Measurements from ENCODE around the gene SYT9. TPM values are rescaled to one million over a fixed set of nuclear protein-coding genes. Genes with fewer than 3 reads are reported as not detected.
"Not testable (repeated sequence)": the region's sequence is repeated elsewhere in the genome, so short reads cannot be mapped to it uniquely, and the experiment has no call there.

Gene SYT9
- total RNA-seq, 1 donor from 2014 or later = 1.0 TPM

DNA sequence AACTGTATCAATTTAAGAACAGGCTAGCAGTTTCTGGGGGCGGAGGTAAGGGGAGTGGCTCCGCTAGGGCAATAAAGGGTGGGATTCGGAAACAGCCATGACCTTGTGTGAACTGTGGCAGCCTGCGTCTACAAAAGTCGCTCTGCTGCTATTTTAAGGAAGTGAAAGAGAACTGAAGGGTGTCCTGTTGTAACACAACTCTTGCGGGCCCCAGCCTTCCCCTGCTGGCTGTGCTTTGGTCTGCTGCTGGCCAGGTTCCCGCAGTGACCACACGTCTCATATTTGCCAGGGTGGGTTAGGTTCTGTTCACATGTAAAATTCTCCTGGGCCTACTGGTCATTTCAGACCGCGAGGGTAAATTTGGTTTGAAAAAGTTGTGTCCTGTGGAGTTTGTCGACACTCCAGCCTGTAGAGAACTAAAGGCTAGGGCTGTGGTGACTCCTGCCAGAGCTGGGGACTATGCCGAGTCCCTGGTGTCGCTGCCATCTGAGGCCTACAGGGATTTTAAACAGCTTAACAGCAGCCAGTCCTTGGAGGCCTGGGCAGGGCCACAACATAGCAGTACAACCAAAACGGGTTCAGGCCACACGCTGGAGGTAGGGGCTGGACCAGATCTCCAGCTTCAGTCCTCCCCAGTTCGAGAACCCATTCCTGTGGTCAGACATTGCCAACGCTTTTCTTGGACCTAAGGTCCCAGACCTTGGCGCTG lies 261.0 kb downstream of the SYT9 start:
- no peak for DNase-seq (ENCODE audit: low read depth)
- Histone ChIP-seq H3K27me3 (ENCODE audit: control insufficient read depth, insufficient read depth, low read length) (peaks cover 11% of the 10 kb centered on the region), H3K4me3 (ENCODE audit: low read depth, low read length) (peak overlapping the region; percentile 78), H3K36me3 (ENCODE audit: control insufficient read depth, insufficient read depth, low read length) (no peaks in the 10 kb centered on the region)
- TF ChIP-seq, protein P1, sequence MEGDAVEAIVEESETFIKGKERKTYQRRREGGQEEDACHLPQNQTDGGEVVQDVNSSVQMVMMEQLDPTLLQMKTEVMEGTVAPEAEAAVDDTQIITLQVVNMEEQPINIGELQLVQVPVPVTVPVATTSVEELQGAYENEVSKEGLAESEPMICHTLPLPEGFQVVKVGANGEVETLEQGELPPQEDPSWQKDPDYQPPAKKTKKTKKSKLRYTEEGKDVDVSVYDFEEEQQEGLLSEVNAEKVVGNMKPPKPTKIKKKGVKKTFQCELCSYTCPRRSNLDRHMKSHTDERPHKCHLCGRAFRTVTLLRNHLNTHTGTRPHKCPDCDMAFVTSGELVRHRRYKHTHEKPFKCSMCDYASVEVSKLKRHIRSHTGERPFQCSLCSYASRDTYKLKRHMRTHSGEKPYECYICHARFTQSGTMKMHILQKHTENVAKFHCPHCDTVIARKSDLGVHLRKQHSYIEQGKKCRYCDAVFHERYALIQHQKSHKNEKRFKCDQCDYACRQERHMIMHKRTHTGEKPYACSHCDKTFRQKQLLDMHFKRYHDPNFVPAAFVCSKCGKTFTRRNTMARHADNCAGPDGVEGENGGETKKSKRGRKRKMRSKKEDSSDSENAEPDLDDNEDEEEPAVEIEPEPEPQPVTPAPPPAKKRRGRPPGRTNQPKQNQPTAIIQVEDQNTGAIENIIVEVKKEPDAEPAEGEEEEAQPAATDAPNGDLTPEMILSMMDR (IDR thresholded peaks at IDR 0.05; ENCODE audit: insufficient read depth, low read length, poor library complexity, severe bottlenecking) = no peak

DNA sequence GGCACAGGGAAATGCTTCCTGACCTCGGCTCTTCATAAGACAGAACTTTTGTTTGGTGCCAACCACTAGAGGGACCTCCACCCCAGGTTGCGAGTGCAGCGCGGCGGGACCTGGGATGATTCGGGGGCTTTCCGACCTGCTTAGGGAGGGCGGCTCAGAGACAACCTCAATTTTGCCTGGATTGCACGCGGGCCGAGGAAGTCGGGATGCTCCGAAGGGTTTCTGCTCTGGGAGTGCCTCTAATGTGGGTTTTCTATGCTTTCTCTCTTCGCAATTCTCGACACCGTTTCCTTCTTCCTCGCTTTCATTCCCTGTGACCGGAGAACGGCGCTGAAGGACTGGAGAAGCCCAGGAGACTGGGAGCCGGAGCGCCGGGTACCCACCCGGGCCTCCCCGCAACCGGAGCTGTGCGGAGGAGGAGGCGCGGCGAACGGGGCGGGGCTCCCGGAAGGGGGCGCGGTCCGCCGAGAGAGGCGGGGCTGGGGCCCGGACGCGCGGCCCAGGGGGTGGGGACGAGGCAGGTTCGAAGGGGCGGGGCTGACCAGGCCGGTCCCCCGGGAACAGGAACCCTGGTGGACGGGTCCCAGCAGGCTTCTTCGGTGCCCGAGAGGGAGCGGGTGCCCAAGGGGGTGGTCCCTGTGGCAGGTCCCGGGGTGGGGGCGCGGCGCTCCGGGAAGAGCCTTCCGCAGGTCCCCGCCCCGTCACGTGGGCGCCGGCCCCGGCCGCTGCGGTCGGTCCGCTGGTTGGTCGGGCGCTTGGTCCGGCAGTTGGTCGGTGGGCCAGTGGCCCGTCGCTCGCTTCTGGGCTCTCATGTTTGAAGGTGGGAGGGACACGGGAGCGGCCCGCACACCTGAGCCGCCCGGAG lies 261.8 kb downstream of the SYT9 start, which contains the start of gene PPFIBP2:
Gene PPFIBP2, plus strand, starts transcription at position 766 of the 865 bp plus-strand sequence. CDS start 35,477 bp downstream, outside the sequence.
- TF ChIP-seq, protein P1 (IDR thresholded peaks at IDR 0.05; ENCODE audit: insufficient read depth, low read length, poor library complexity, severe bottlenecking) = peak; percentile 82
- Histone ChIP-seq H3K27me3 (ENCODE audit: control insufficient read depth, insufficient read depth, low read length) (peaks cover 11% of the 10 kb centered on the region), H3K4me3 (ENCODE audit: low read depth, low read length) (peak within 1 kb of the TSS; percentile 78), H3K36me3 (ENCODE audit: control insufficient read depth, insufficient read depth, low read length) (no peaks in the 10 kb centered on the region)
- DNase-seq (ENCODE audit: low read depth) = no peak

GRCh38 chr11:7514099-7514591 lies 262.4 kb downstream of the SYT9 start:
- no peak for DNase-seq (ENCODE audit: low read depth)
- TF ChIP-seq, protein P1 (IDR thresholded peaks at IDR 0.05; ENCODE audit: insufficient read depth, low read length, poor library complexity, severe bottlenecking) = no peak
- peak overlapping the region; percentile 78 for H3K4me3 ChIP-seq (ENCODE audit: low read depth, low read length)
- H3K27me3 ChIP-seq (ENCODE audit: control insufficient read depth, insufficient read depth, low read length) = peaks cover 11% of the 10 kb centered on the region
- no peaks in the 10 kb centered on the region for H3K36me3 ChIP-seq (ENCODE audit: control insufficient read depth, insufficient read depth, low read length)

DNA sequence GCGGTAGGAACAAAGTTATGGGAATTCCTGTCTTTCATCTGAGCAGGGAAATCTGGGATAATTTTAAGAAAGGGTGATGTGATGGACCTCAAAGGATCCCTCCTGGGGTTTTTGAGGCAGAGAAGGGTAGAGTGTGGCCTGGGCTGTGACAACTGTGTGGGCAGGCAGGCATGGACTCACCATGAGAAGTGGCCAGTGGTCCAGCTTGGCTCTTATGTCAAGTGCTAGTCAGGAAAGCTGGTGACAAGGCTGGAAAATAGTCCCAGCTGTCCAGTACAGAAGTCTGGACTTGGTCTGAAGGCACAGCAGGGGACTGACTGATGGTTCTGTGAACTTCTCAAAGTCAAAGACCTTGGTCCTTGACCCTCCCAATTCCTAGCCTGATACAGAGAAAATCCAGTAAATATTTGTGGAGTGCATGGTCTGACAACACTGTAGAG lies 263.8 kb downstream of the SYT9 start:
- Histone ChIP-seq H3K4me3 (ENCODE audit: low read depth, low read length) (no peak overlapping the region), H3K27me3 (ENCODE audit: control insufficient read depth, insufficient read depth, low read length) (peaks cover 11% of the 10 kb centered on the region), H3K36me3 (ENCODE audit: control insufficient read depth, insufficient read depth, low read length) (no peaks in the 10 kb centered on the region)
- TF ChIP-seq, protein P1 (IDR thresholded peaks at IDR 0.05; ENCODE audit: insufficient read depth, low read length, poor library complexity, severe bottlenecking) = no peak
- no peak for DNase-seq (ENCODE audit: low read depth)

DNA sequence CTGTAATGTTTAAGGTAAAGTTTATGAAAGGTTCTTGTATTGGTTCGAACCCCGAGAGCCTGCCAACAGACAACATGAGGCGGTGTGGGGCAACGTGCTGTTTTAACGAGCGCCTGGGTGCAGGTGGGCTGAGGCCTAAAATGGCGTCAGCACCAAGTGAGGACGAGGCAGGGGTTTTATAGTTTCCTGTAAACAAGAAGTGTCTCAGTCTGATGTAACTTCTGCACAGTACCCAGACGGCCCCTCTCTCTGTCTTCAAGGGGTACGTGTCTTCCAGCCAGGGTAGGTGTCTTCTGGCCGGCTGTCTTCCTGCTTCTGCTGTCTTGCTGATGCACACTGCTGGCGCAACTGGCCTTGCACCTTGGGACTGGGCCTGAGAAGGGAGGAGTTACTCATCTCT lies 264.8 kb downstream of the SYT9 start:
- TF ChIP-seq, protein P1 (IDR thresholded peaks at IDR 0.05; ENCODE audit: insufficient read depth, low read length, poor library complexity, severe bottlenecking) = no peak
- Histone ChIP-seq H3K4me3 (ENCODE audit: low read depth, low read length) (no peak overlapping the region), H3K27me3 (ENCODE audit: control insufficient read depth, insufficient read depth, low read length) (peaks cover 11% of the 10 kb centered on the region), H3K36me3 (ENCODE audit: control insufficient read depth, insufficient read depth, low read length) (no peaks in the 10 kb centered on the region)
- no peak for DNase-seq (ENCODE audit: low read depth)

- H3K36me3 ChIP-seq (ENCODE audit: control insufficient read depth, insufficient read depth, low read length); H3K4me3 ChIP-seq (ENCODE audit: low read depth, low read length); DNase-seq (ENCODE audit: low read depth): not testable (repeated sequence)
- peaks cover 11% of the 10 kb centered on the region for H3K27me3 ChIP-seq (ENCODE audit: control insufficient read depth, insufficient read depth, low read length)
Measured at GRCh38 chr11:7517743-7518142, 266.0 kb downstream of the SYT9 start.
